Neutrophil (primary cell): ENCODE data around the gene SNCAIP.

Experiments used
- H3K27ac ChIP-seq: fragments of 200-600 bp; sonication (generic); 2 replicates; pipeline ENCODE4 v1.5.1; 2016; ENCODE audit warnings: mild to moderate bottlenecking, moderate library complexity
- H3K27me3 ChIP-seq: fragments of 200-600 bp; sonication (generic); 2 replicates; pipeline ENCODE4 v1.6.0; 2016; ENCODE audit warnings: mild to moderate bottlenecking
- H3K36me3 ChIP-seq: fragments of 200-600 bp; sonication (generic); 2 replicates; pipeline ENCODE4 v1.5.1; 2017
- H3K4me1 ChIP-seq, 2 experiments: fragments of 200-600 bp in 1 of 2; sonication (generic) in 1 of 2; 1 replicate in 1 of 2; 2 replicates in 1 of 2; pipeline versions ENCODE4 v1.5.1 to v1.6.1; 2013 to 2016; ENCODE audit warnings: low read depth in 1 of 2, low read length in 1 of 2, mild to moderate bottlenecking in 1 of 2, moderate library complexity in 1 of 2; ENCODE audit not compliant: control insufficient read depth in 1 of 2, insufficient read depth in 1 of 2
- H3K4me3 ChIP-seq, 2 experiments: fragments of 200-600 bp in 1 of 2; sonication (generic) in 1 of 2; 1 replicate in 1 of 2; 2 replicates in 1 of 2; pipeline ENCODE4 v1.5.1; 2013 to 2016; ENCODE audit warnings: low read depth in 1 of 2, low read length in 1 of 2, mild to moderate bottlenecking in 1 of 2, moderate library complexity in 1 of 2
- H3K9me3 ChIP-seq: fragments of 200-600 bp; sonication (generic); 2 replicates; pipeline ENCODE4 v1.5.1; 2016
- CTCF ChIP-seq: fragments of 200-600 bp; sonication (generic); IDR thresholded peaks from 2 replicates; pipeline ENCODE4 v1.5.1; 2016; ENCODE audit warnings: antibody characterized with exemption

The SNCAIP gene

DNA sequence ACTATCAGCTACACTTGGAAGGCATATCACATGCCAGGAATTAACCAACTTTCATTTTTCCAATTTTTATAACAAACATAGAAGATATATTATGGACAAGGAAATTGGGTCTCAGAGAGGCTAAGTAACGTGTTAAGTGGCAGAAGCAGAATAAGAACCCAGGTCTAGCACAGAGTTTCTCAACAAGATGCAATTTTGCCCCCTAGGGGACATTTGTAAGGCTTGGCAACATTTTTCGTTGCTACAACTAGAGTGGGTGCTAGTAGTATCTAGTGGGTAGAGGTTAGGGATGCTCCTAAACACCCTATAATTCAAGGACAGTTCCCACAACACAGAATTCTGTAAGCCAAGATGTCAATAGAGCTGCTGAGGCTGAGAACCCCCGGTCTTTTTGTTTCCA lies 180.6 kb downstream of the SNCAIP start:
- Histone ChIP-seq H3K27ac (no peak overlapping the region), H3K27me3 (no peaks in the 10 kb centered on the region), H3K9me3 (no peaks in the 10 kb centered on the region), H3K4me3 (no peak overlapping the region), H3K4me1 (no peaks in the 10 kb centered on the region), H3K36me3 (no peaks in the 10 kb centered on the region)
- no peak for TF ChIP-seq CTCF

- no peaks in the 10 kb centered on the region for H3K9me3 ChIP-seq
- H3K27me3 ChIP-seq: no peaks in the 10 kb centered on the region
- H3K4me3 ChIP-seq: no peak overlapping the region
- no peak for TF ChIP-seq CTCF
- H3K36me3 ChIP-seq: no peaks in the 10 kb centered on the region
- no peak overlapping the region for H3K27ac ChIP-seq
- H3K4me1 ChIP-seq: no peaks in the 10 kb centered on the region
These were observed 181.3 kb downstream of the SNCAIP start for GRCh38 chr5:122493091-122494021.

DNA sequence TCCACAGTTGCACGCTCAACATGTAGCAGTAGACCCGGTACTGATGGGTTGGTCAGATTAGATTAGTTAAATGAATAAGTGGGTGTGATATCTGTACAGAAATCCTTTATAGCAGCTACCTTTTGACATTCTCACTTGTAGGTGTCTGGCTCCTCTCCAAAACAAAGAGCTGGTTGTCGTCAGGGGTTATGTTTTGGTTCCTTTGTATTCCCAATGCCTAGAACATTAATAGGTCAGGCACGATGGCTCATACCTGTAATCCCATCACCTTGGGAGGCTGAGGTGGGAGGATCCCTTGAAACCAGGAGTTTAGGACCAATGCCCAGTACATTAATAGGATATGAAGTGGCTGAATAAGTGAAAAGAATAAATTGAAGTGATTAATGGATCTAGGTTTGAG lies 182.1 kb downstream of the SNCAIP start:
- H3K27me3 ChIP-seq: no peaks in the 10 kb centered on the region
- H3K4me3 ChIP-seq: no peak overlapping the region
- no peaks in the 10 kb centered on the region for H3K4me1 ChIP-seq
- H3K27ac ChIP-seq: no peak overlapping the region
- H3K9me3 ChIP-seq: no peaks in the 10 kb centered on the region
- no peak for TF ChIP-seq CTCF
- H3K36me3 ChIP-seq: no peaks in the 10 kb centered on the region

- H3K9me3 ChIP-seq: no peaks in the 10 kb centered on the region
- no peak overlapping the region for H3K27ac ChIP-seq
- no peaks in the 10 kb centered on the region for H3K36me3 ChIP-seq
These were observed 186.1 kb downstream of the SNCAIP start for GRCh38 chr5:122498163-122498562.

GRCh38 chr5:122499585-122499984 lies 187.5 kb downstream of the SNCAIP start:
- TF ChIP-seq CTCF: no peak
- H3K4me3 ChIP-seq: no peak overlapping the region
- no peak overlapping the region for H3K27ac ChIP-seq
- H3K9me3 ChIP-seq: no peaks in the 10 kb centered on the region
- no peaks in the 10 kb centered on the region for H3K4me1 ChIP-seq
- no peaks in the 10 kb centered on the region for H3K27me3 ChIP-seq
- no peaks in the 10 kb centered on the region for H3K36me3 ChIP-seq

More at GRCh38 chr5:122498163-122498562, 186.1 kb downstream of the SNCAIP start:
- no peaks in the 10 kb centered on the region for H3K27me3 ChIP-seq
- no peak overlapping the region for H3K4me3 ChIP-seq
- no peaks in the 10 kb centered on the region for H3K4me1 ChIP-seq
- TF ChIP-seq CTCF: no peak
